ENCODE data around the gene ELOVL5.

ELOVL5 gene

GRCh38 chr6:53359095-53359842, 10.5 kb upstream of the ELOVL5 start:
- Histone ChIP-seq H3K4me2 (ENCODE audit: low read length) (peak overlapping the region; percentile 93), H3K4me1 (ENCODE audit: insufficient read depth, low read length, severe bottlenecking) (peaks cover 39% of the 10 kb centered on the region), H3K9me3 (ENCODE audit: low read length) (no peaks in the 10 kb centered on the region), H3K79me2 (ENCODE audit: insufficient read depth, low read length) (no peaks in the 10 kb centered on the region), H4K20me1 (ENCODE audit: insufficient read depth, low read length) (no peaks in the 10 kb centered on the region), H3K27me3 (ENCODE audit: insufficient read depth, low read length) (no peaks in the 10 kb centered on the region), H3K4me3 (ENCODE audit: low read depth, low read length, poor library complexity, severe bottlenecking) (peak overlapping the region; percentile 60), H3F3A (ENCODE audit: insufficient read depth, low read length) (no peaks in the 10 kb centered on the region), H3K27ac (ENCODE audit: low read depth, low read length, poor library complexity, severe bottlenecking) (peak overlapping the region; percentile 94), H3K9me2 (ENCODE audit: low read depth, low read length) (no peaks in the 10 kb centered on the region), H2AFZ (ENCODE audit: low read length) (no peak overlapping the region), H3K9ac (ENCODE audit: low read length) (peak overlapping the region; percentile 83), H3K36me3 (ENCODE audit: insufficient read depth, low read length) (no peaks in the 10 kb centered on the region)
- TF ChIP-seq CTCF (IDR thresholded peaks at IDR 0.05; ENCODE audit: low read length): no peak
- no peak for TF ChIP-seq EZH2 (IDR thresholded peaks at IDR 0.05; ENCODE audit: borderline replicate concordance, low read length)

- Histone ChIP-seq H3K4me2 (ENCODE audit: low read length) (peak overlapping the region; percentile 93), H3F3A (ENCODE audit: insufficient read depth, low read length) (no peaks in the 10 kb centered on the region), H3K9ac (ENCODE audit: low read length) (peak overlapping the region; percentile 83), H3K9me3 (ENCODE audit: low read length) (no peaks in the 10 kb centered on the region), H3K27me3 (ENCODE audit: insufficient read depth, low read length) (no peaks in the 10 kb centered on the region), H3K9me2 (ENCODE audit: low read depth, low read length) (no peaks in the 10 kb centered on the region), H3K27ac (ENCODE audit: low read depth, low read length, poor library complexity, severe bottlenecking) (peak overlapping the region; percentile 94), H3K36me3 (ENCODE audit: insufficient read depth, low read length) (no peaks in the 10 kb centered on the region), H2AFZ (ENCODE audit: low read length) (no peak overlapping the region), H3K4me3 (ENCODE audit: low read depth, low read length, poor library complexity, severe bottlenecking) (peak overlapping the region; percentile 60), H3K79me2 (ENCODE audit: insufficient read depth, low read length) (no peaks in the 10 kb centered on the region), H3K4me1 (ENCODE audit: insufficient read depth, low read length, severe bottlenecking) (peaks cover 39% of the 10 kb centered on the region), H4K20me1 (ENCODE audit: insufficient read depth, low read length) (no peaks in the 10 kb centered on the region)
- TF ChIP-seq EZH2 (IDR thresholded peaks at IDR 0.05; ENCODE audit: borderline replicate concordance, low read length) (no peak), CTCF (IDR thresholded peaks at IDR 0.05; ENCODE audit: low read length) (no peak)
Observed at GRCh38 chr6:53358440-53359094, 9.8 kb upstream of the ELOVL5 start.

- Histone ChIP-seq H2AFZ (ENCODE audit: low read length) (no peak overlapping the region), H3K27me3 (ENCODE audit: insufficient read depth, low read length) (no peaks in the 10 kb centered on the region), H3K4me1 (ENCODE audit: insufficient read depth, low read length, severe bottlenecking) (peaks cover 39% of the 10 kb centered on the region), H3K4me3 (ENCODE audit: low read depth, low read length, poor library complexity, severe bottlenecking) (no peak overlapping the region), H3K4me2 (ENCODE audit: low read length) (peak overlapping the region; percentile 93; the same call in 1 of the 2 replicates), H3K79me2 (ENCODE audit: insufficient read depth, low read length) (no peaks in the 10 kb centered on the region), H3K9ac (ENCODE audit: low read length) (peak overlapping the region; percentile 83; the same call in 1 of the 2 replicates), H3K9me2 (ENCODE audit: low read depth, low read length) (no peaks in the 10 kb centered on the region), H3K9me3 (ENCODE audit: low read length) (no peaks in the 10 kb centered on the region), H3F3A (ENCODE audit: insufficient read depth, low read length) (no peaks in the 10 kb centered on the region), H3K27ac (ENCODE audit: low read depth, low read length, poor library complexity, severe bottlenecking) (peak overlapping the region; percentile 94), H4K20me1 (ENCODE audit: insufficient read depth, low read length) (no peaks in the 10 kb centered on the region), H3K36me3 (ENCODE audit: insufficient read depth, low read length) (no peaks in the 10 kb centered on the region)
- TF ChIP-seq CTCF (IDR thresholded peaks at IDR 0.05; ENCODE audit: low read length) (no peak), EZH2 (IDR thresholded peaks at IDR 0.05; ENCODE audit: borderline replicate concordance, low read length) (no peak)
Observed at GRCh38 chr6:53357576-53358360, 9.0 kb upstream of the ELOVL5 start.

Data from OCI-LY1 (cell line).